GM06990 (cell line): Measurements from ENCODE around the gene PIGQ.
A peak's percentile ranks its signal among the peaks of the same experiment; 100 is the strongest.

ENCODE experiments used
- DNase-seq: peaks from one replicate; pipeline ENCODE4 v3.0.0-alpha.2; 2011; ENCODE audit not compliant: insufficient read length; ENCODE audit errors: extremely low read depth
- H3K27me3 ChIP-seq: replicated peaks from 2 replicates; pipeline ENCODE4 v1.6.0; 2011; ENCODE audit warnings: low read length; ENCODE audit not compliant: control insufficient read depth, insufficient read depth
- H3K36me3 ChIP-seq: 2 replicates; pipeline ENCODE4 v1.5.1; 2011; ENCODE audit warnings: low read length; ENCODE audit not compliant: control insufficient read depth, insufficient read depth
- H3K4me3 ChIP-seq: replicated peaks from 2 replicates; pipeline ENCODE4 v1.5.1; 2011; ENCODE audit warnings: low read depth, mild to moderate bottlenecking, control low read depth, low read length
- CTCF ChIP-seq: IDR thresholded peaks from 2 replicates; pipeline ENCODE4 v1.5.1; 2011; ENCODE audit warnings: low read length, control low read depth, mild to moderate bottlenecking, inconsistent platforms; ENCODE audit not compliant: insufficient read depth, poor library complexity, severe bottlenecking

The PIGQ gene

GRCh38 chr16:548586-548985 lies 21.2 kb upstream of the PIGQ start:
- Histone ChIP-seq H3K36me3 (peaks cover 13% of the 10 kb centered on the region), H3K4me3 (no peak overlapping the region), H3K27me3 (no peaks in the 10 kb centered on the region)
- DNase-seq: no peak
- TF ChIP-seq CTCF: no peak

GRCh38 chr16:549544-550263 lies 20.1 kb upstream of the PIGQ start:
- DNase-seq: no peak
- Histone ChIP-seq H3K4me3 (no peak overlapping the region), H3K36me3 (peaks cover 13% of the 10 kb centered on the region), H3K27me3 (no peaks in the 10 kb centered on the region)
- TF ChIP-seq CTCF: peak; percentile 9

GRCh38 chr16:551210-551609 lies 18.6 kb upstream of the PIGQ start:
- Histone ChIP-seq H3K4me3 (no peak overlapping the region), H3K27me3 (no peaks in the 10 kb centered on the region), H3K36me3 (peaks cover 13% of the 10 kb centered on the region)
- DNase-seq: no peak
- no peak for TF ChIP-seq CTCF

GRCh38 chr16:552171-552570 lies 17.6 kb upstream of the PIGQ start:
- no peak for TF ChIP-seq CTCF
- no peak for DNase-seq
- no peak overlapping the region for H3K4me3 ChIP-seq
- H3K36me3 ChIP-seq: peaks cover 13% of the 10 kb centered on the region
- no peaks in the 10 kb centered on the region for H3K27me3 ChIP-seq

GRCh38 chr16:553601-554296 lies 16.0 kb upstream of the PIGQ start:
- Histone ChIP-seq H3K4me3 (no peak overlapping the region), H3K36me3 (peaks cover 11% of the 10 kb centered on the region), H3K27me3 (no peaks in the 10 kb centered on the region; the same call in 1 of the 2 replicates)
- no peak for DNase-seq
- TF ChIP-seq CTCF: no peak
